ENCODE data around the gene ATP2C2.

ATP2C2 gene

DNA sequence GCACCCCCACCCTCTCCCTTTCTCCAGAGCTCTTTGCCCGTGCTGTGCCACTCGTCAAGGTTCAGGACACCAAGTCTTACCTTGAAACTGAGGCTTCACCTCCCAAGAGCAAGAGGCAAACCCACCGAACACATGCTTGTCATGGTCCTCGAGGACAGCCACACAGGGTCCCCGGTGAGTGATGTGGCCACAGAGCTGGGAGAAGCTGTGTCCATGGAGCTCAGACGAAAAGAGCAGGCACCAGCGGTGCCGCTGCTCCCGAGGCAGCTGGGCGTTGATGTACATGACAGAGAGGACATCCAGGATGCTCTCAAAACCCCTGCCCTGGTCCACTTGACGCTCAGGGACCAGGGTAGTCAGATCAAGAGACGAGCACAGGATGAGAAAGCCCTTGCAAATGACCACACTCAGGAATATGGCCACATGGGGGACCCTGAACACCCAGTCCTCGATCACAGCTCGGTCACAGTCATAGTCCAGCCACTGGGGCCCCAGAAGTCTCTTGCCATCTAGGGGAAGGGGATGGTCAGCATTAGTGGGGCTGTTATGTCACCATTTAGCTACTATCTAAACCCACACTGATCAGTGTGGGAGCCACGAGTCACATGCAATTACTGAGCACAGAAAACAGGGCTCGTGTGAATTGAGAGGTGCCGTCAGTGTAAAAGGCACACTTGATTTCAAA lies 118.4 kb downstream of the ATP2C2 start:
- no peak overlapping the region for H3K27ac Mint-ChIP-seq
- CTCF ChIA-PET, result no interaction called here
- no peaks in the 10 kb centered on the region for H3K9me3 Mint-ChIP-seq
- DNase-seq, result no peak
- H3K4me1 Mint-ChIP-seq, result peaks cover 6% of the 10 kb centered on the region
- H3K36me3 Mint-ChIP-seq, result peaks cover 54% of the 10 kb centered on the region
- H3K27me3 Mint-ChIP-seq, result no peaks in the 10 kb centered on the region
- H3K4me3 Mint-ChIP-seq, result no peak overlapping the region

- Mint-ChIP-seq H3K4me3 (no peak overlapping the region), H3K9me3 (no peaks in the 10 kb centered on the region), H3K27ac (no peak overlapping the region), H3K4me1 (peaks cover 6% of the 10 kb centered on the region), H3K36me3 (peaks cover 54% of the 10 kb centered on the region), H3K27me3 (no peaks in the 10 kb centered on the region)
- CTCF ChIA-PET, result interaction anchor here (1.0 to 1.1 kb wide), 2 partner anchors 18 to 210 kb away, joined by 3 read pairs; no protein-coding TSS in a partner anchor
- DNase-seq, result no peak
These were observed 119.0 kb downstream of the ATP2C2 start for GRCh38 chr16:84487358-84487757.

DNA sequence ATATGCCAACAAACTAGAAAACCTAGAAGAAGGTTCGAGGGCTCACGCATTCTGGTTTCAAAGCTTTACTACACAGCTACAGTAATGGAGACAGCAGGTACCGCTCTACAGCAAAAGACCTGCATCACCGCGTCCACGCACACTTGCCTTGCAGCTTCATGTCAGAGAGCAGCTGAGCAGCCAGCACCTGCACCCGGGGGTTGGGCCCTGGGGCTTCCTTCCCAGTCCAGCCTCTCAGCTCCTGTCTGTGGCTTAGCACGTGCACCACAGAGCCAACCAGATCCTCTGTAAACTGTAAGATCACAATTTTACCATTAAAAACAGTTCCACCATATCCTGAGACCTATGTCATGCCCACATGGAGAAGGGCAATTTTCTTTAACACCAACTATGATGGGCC lies 120.8 kb downstream of the ATP2C2 start:
- CTCF ChIA-PET, result interaction anchor here (0.5 to 1.4 kb wide), 2 partner anchors 12 to 134 kb away, joined by 3 to 4 read pairs; no protein-coding TSS in a partner anchor
- Mint-ChIP-seq H3K36me3 (peaks cover 60% of the 10 kb centered on the region), H3K4me3 (no peak overlapping the region), H3K4me1 (peaks cover 6% of the 10 kb centered on the region), H3K9me3 (peaks cover 5% of the 10 kb centered on the region), H3K27me3 (no peaks in the 10 kb centered on the region), H3K27ac (no peak overlapping the region)
- no peak for DNase-seq

- Mint-ChIP-seq H3K9me3 (peaks cover 10% of the 10 kb centered on the region), H3K4me3 (no peak overlapping the region), H3K27ac (peak overlapping the region; percentile 62), H3K4me1 (no peaks in the 10 kb centered on the region), H3K36me3 (peaks cover 66% of the 10 kb centered on the region), H3K27me3 (no peaks in the 10 kb centered on the region)
- CTCF ChIA-PET, result no interaction called here
- no peak for DNase-seq
These were observed 127.2 kb downstream of the ATP2C2 start for GRCh38 chr16:84495506-84495905.

- Mint-ChIP-seq H3K27me3 (no peaks in the 10 kb centered on the region), H3K4me1 (no peaks in the 10 kb centered on the region), H3K27ac (no peak overlapping the region), H3K36me3 (peaks cover 57% of the 10 kb centered on the region), H3K4me3 (no peak overlapping the region), H3K9me3 (peaks cover 10% of the 10 kb centered on the region)
- no peak for DNase-seq
- CTCF ChIA-PET, result no interaction called here
These were observed 128.7 kb downstream of the ATP2C2 start for GRCh38 chr16:84496991-84497390.

DNA sequence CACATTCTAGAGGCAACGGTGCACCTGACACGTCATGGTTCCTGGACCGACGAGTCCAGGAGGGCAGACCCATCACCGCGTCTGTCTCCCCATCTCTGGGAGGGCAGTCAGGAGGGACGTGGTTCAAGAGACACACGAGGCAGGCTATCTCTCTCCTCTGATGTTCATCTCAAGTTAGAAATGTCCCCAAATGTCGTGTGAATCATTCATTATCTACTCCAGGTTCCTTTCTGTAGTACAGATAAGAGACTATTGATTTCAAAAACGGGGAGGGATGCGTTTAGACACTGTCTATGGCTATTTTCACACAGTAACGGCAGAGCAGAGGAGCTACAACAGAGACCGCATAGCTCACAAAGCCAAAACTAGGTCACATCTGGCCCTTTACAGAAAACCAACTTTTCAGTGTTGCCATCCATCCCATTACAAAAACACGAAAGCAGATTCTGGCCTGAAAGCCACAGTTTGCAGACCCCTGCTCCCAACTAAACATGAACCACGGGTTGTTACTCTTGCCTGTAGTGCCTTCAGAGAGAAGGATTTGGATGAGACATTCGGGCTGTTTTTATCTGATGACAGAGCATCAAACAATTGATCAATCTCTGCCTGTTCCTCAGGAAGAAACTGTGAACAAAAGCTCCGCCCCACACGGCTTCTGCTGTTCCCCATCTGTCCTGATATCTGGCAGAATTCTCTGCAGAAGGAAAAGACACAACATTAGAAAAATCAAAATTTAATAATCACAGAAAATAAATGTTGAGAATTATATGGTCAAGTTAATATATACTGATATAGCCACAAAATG lies 129.3 kb downstream of the ATP2C2 start:
- DNase-seq, result no peak
- peaks cover 10% of the 10 kb centered on the region for H3K9me3 Mint-ChIP-seq
- peaks cover 55% of the 10 kb centered on the region for H3K36me3 Mint-ChIP-seq
- H3K4me1 Mint-ChIP-seq, result peaks cover 2% of the 10 kb centered on the region
- no peaks in the 10 kb centered on the region for H3K27me3 Mint-ChIP-seq
- CTCF ChIA-PET, result interaction anchor here (1.0 kb wide), 1 partner anchor 221 kb away, joined by 3 read pairs; no protein-coding TSS in a partner anchor
- no peak overlapping the region for H3K27ac Mint-ChIP-seq
- no peak overlapping the region for H3K4me3 Mint-ChIP-seq

DNA sequence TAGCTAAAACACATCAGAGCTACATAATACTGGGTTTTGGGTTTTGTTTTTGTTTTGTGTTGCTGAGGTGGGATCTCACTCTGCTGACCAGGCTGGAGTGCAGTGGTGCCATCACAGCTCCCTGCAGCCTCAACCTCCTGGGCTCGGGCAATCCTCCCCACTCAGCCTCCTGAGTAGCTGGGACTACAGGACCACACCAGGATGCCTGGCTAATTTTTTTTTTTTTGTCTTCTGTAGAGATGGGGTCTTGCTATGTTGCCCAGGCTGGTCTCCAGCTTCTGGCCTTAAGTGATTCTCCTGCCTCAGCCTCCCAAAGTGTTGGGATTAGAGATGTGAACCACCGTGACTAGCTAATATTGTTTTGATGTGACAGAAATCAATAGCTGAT lies 129.9 kb downstream of the ATP2C2 start:
- Mint-ChIP-seq H3K4me1 (peaks cover 6% of the 10 kb centered on the region), H3K27me3 (no peaks in the 10 kb centered on the region), H3K36me3 (peaks cover 53% of the 10 kb centered on the region), H3K9me3 (peaks cover 6% of the 10 kb centered on the region), H3K4me3 (no peak overlapping the region), H3K27ac (no peak overlapping the region)
- CTCF ChIA-PET, result interaction anchor here (1.0 kb wide), 1 partner anchor 221 kb away, joined by 3 read pairs; no protein-coding TSS in a partner anchor
- no peak for DNase-seq

DNA sequence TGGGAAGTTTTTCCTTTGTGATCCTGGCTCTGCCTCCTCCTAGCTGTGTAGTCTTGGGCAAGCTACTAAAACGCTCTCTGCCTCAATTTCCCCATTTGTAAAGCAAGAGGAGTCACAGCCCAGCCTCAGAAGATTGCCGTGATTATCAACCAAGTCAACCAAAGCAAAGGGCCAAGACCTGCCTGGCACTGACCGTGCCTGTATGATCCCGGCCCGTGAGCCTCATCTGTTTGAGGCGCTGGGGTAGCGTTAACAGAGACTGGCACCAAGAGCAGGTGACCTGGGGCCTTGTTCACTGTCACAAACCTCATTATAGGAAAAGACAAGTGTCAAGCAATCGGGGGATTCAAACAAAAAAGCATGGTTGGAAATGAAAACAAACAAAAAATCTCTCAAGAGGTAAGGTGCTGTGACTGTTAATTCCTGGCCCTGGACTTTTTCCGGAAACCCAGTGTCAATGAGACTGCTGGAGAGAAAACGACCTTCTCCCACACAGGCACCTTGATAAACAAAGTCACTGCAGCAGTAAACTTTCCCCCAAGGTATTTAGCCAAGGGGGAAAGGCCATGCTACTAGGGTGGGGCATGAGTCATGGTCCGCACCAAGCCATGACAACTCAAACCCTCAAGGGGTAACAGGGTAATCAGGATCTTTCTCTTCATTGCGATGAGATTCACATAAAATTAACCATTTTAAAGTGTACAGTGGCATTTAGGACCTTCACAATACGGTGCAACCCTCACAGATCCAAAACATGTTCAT lies 130.7 kb downstream of the ATP2C2 start:
- no peak overlapping the region for H3K4me3 Mint-ChIP-seq

DNA sequence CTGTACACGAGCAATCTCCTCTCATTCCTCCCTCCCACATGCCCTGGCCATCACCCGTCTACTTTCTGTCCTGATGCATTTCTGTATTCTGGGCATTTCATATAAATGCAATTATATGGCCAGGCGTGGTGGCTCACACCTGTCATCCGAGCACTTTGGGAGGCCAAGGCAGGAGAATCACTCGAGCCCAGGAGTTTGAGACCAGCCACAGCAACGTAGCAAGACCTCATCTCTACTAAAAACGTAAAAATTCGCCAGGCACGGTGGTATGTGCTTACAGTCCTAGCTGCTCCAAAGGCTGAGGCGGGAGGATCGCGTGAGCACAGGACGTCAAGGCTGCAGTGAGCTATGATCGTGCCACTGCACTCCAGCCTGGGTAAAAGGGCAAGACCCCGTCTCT lies 131.3 kb downstream of the ATP2C2 start:
- Mint-ChIP-seq H3K4me1 (peaks cover 17% of the 10 kb centered on the region), H3K9me3 (peaks cover 2% of the 10 kb centered on the region), H3K27ac (no peak overlapping the region), H3K36me3 (peaks cover 41% of the 10 kb centered on the region), H3K4me3 (no peak overlapping the region), H3K27me3 (no peaks in the 10 kb centered on the region)
- DNase-seq, result peak; percentile 18
- CTCF ChIA-PET, result interaction anchor here (0.6 kb wide), 1 partner anchor 586 kb away, joined by 3 read pairs; no protein-coding TSS in a partner anchor

More for the DNA sequence above, 130.7 kb downstream of the ATP2C2 start:
- Mint-ChIP-seq H3K36me3 (peaks cover 46% of the 10 kb centered on the region), H3K9me3 (peaks cover 5% of the 10 kb centered on the region), H3K27me3 (no peaks in the 10 kb centered on the region), H3K4me1 (peaks cover 13% of the 10 kb centered on the region), H3K27ac (no peak overlapping the region)
- DNase-seq, result no peak
- CTCF ChIA-PET, result no interaction called here

- Mint-ChIP-seq H3K4me3 (no peak overlapping the region), H3K36me3 (peaks cover 34% of the 10 kb centered on the region), H3K9me3 (no peaks in the 10 kb centered on the region), H3K27ac (no peak overlapping the region), H3K4me1 (peaks cover 26% of the 10 kb centered on the region), H3K27me3 (peaks cover 3% of the 10 kb centered on the region)
- no peak for DNase-seq
- CTCF ChIA-PET, result interaction anchor here (1.0 kb wide), 1 partner anchor 11 kb away, joined by 4 read pairs; no protein-coding TSS in a partner anchor
These were observed 132.2 kb downstream of the ATP2C2 start for GRCh38 chr16:84500531-84500930.

DNA sequence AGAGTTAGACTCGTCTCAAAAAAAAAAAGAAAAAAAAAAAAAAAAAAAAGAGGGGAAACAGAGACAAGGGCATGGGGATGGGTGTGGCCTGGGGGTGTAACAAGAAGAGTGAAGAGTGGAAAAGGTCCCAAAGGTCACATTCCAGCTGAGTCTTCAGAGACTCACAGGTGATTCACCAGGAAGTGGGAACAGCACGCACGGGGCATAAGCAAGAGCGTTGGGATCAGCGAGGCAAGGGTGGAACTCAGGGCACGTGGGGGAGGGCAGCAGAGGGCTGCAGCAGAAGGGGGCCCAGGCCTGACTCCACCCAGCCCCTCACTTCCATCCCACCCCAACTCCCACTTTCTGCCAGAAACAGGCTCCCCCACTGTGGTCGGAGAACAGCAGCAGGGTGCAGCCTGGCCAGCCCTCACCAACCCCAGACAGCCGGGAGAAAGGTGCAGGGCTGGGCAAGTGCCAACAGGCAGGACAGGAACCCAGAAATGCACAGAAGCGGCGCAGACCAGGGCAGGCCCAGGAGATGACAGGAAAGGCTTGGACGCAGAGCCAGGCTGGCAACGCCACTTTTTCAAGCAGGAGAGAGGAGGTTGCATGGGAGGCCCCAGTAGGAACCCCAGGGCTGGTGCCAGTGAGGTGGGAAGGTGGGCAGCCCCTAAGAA lies 132.9 kb downstream of the ATP2C2 start:
- DNase-seq, result peak; percentile 13
- H3K36me3 Mint-ChIP-seq, result peaks cover 29% of the 10 kb centered on the region

GRCh38 chr16:84502075-84502474 lies 133.7 kb downstream of the ATP2C2 start:
- CTCF ChIA-PET, result interaction anchor here (1.2 kb wide), 1 partner anchor 17 kb away, joined by 3 read pairs; no protein-coding TSS in a partner anchor
- no peaks in the 10 kb centered on the region for H3K9me3 Mint-ChIP-seq
- peaks cover 40% of the 10 kb centered on the region for H3K4me1 Mint-ChIP-seq
- H3K27me3 Mint-ChIP-seq, result peaks cover 3% of the 10 kb centered on the region
- H3K4me3 Mint-ChIP-seq, result no peak overlapping the region
- no peak overlapping the region for H3K27ac Mint-ChIP-seq
- peaks cover 21% of the 10 kb centered on the region for H3K36me3 Mint-ChIP-seq
- DNase-seq, result no peak

More for the DNA sequence above, 132.9 kb downstream of the ATP2C2 start:
- H3K27ac Mint-ChIP-seq, result peak overlapping the region; percentile 24
- peaks cover 3% of the 10 kb centered on the region for H3K27me3 Mint-ChIP-seq
- CTCF ChIA-PET, result interaction anchor here (1.0 kb wide), 1 partner anchor 12 kb away, joined by 4 read pairs; no protein-coding TSS in a partner anchor
- no peaks in the 10 kb centered on the region for H3K9me3 Mint-ChIP-seq
- H3K4me1 Mint-ChIP-seq, result peaks cover 33% of the 10 kb centered on the region
- no peak overlapping the region for H3K4me3 Mint-ChIP-seq

- Mint-ChIP-seq H3K4me3 (no peak overlapping the region), H3K27me3 (peaks cover 3% of the 10 kb centered on the region), H3K36me3 (peaks cover 20% of the 10 kb centered on the region), H3K9me3 (no peaks in the 10 kb centered on the region), H3K4me1 (peaks cover 45% of the 10 kb centered on the region), H3K27ac (no peak overlapping the region)
- no peak for DNase-seq
- CTCF ChIA-PET, result interaction anchor here (1.2 kb wide), 1 partner anchor 18 kb away, joined by 3 read pairs; no protein-coding TSS in a partner anchor
These were observed 134.2 kb downstream of the ATP2C2 start for GRCh38 chr16:84502581-84502980.

Data from activated naive CD4-positive, alpha-beta T cell treated with anti-CD3 and anti-CD28 coated beads, Interleukin-2, amount 10 ng/mL, durations not matched to agents 7 days and 5 days (primary cell).